Measurements from ENCODE around the gene FAM50B.

DNA sequence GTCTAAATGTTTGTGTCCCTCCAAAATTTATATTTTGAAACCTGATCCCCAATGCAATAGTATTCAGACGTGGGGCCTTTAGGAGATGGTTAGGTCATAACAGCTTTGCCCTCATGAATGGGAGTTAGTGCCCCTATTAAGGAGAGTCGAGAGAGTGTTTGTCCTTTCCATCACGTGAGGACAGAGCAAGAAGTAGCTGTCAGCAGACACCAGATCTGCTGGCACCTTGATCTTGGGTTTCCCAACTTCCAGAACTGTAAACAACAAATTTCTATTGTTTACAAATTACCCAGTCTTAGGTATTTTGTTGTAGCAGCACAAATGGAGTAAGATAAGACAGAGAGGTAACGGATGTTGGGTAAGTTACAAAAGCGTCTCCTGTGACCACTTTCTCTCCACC is 46.6 kb downstream of the FAM50B start:
- TF ChIP-seq CTCF (conservative IDR thresholded peaks at IDR 0.05; ENCODE audit: low read depth, low read length), result no peak
- TF ChIP-seq SMC3 (IDR thresholded peaks at IDR 0.05; ENCODE audit: low read depth, low read length), result no peak
- no peak for TF ChIP-seq RCOR1 (IDR thresholded peaks at IDR 0.05; ENCODE audit: insufficient replicate concordance, low read length)
- TF ChIP-seq CEBPB (IDR thresholded peaks at IDR 0.05; ENCODE audit: low read depth, low read length), result no peak
- no peak for TF ChIP-seq POLR2A (IDR thresholded peaks at IDR 0.05; ENCODE audit: low read depth, low read length)
- no peak for TF ChIP-seq FOS (IDR thresholded peaks at IDR 0.05; ENCODE audit: low read depth, low read length)
- TF ChIP-seq ELK1 (IDR thresholded peaks at IDR 0.05; ENCODE audit: borderline replicate concordance, low read depth, low read length), result no peak

Measured in IMR-90 (cell line).